GM12891 (cell line): ENCODE results near the gene LPA.

Source experiments
- POLR2A ChIP-seq: IDR thresholded peaks from 2 replicates; pipeline ENCODE4 v1.6.1; 2011; ENCODE audit warnings: low read depth, low read length, control low read depth
- TAF1 ChIP-seq: IDR thresholded peaks from 2 replicates; pipeline ENCODE4 v1.6.1; 2011; ENCODE audit warnings: low read depth, low read length, control low read depth

DNA sequence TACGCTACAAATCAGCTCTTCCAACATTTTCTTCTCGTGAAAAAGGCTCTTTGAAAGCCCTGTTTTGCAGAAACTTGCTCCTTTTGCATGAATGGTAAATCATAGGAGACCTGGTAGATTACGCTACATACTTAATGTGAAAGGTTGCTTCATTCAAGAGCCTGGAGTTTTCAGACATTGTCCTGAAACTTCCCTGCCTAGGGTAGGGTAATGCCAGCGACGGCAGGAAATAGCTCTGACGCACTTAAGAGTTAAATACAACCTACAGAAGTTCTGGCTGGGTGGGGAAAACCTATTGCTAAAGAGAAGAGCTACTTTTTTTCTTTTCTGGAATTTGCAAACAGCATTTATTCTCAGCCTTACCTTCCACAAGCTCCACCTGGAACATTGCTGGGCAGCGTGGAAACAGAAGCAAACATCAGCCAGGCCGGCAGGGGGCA, 144.5 kb downstream of the LPA start:
- no peak for TF ChIP-seq TAF1
- TF ChIP-seq POLR2A = no peak
